Measurements from ENCODE around the gene ADAMTSL1. TPM values are rescaled to one million over a fixed set of nuclear protein-coding genes. Genes with fewer than 3 reads are reported as not detected.

Gene ADAMTSL1
- total RNA-seq, 1 experiment from 2014 or later: not detected

DNA sequence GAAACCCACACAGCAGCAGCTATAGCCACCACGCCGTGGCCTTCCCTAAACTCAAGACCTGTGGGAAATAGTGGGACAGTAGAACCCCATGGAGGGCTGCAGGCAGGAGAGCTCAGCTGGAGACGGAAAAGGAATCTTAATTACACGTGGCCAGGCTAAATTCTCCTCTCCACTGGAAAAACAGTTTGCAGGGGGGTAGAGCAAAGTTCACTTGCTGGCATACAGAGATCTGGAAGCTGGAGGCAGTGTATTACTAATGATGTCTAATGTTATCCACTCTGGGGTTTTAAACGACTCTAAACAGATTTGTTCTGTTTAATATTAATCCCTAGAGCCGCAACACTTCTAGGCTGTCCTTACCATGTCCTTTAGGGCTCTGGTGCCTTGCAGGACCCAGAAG is 302.0 kb downstream of the ADAMTSL1 start:
- POLR2A ChIA-PET: no interaction called here
- Histone ChIP-seq H3K9me3 (ENCODE audit: control insufficient read depth, insufficient read depth, low read depth, low read length) (no peaks in the 10 kb centered on the region), H3K4me3 (ENCODE audit: low read depth in 2 of 2, low read length in 2 of 2) (no peak overlapping the region), H3K27ac (ENCODE audit: low read length) (no peak overlapping the region), H3K4me1 (ENCODE audit: control insufficient read depth, insufficient read depth, low read length) (no peaks in the 10 kb centered on the region), H3K27me3 (ENCODE audit: control insufficient read depth, insufficient read depth, low read length) (no peaks in the 10 kb centered on the region), H3K36me3 (ENCODE audit: control insufficient read depth, insufficient read depth, low read length) (no peaks in the 10 kb centered on the region)
- no peak for DNase-seq (ENCODE audit: low read depth, low spot score)
- no peak for ATAC-seq
- TF ChIP-seq TCF7L2 (IDR thresholded peaks at IDR 0.05; ENCODE audit: low read depth, low read length): no peak
- TF ChIP-seq POLR2AphosphoS5 (IDR thresholded peaks at IDR 0.05; ENCODE audit: low read depth, low read length): no peak
- TF ChIP-seq, protein P1, sequence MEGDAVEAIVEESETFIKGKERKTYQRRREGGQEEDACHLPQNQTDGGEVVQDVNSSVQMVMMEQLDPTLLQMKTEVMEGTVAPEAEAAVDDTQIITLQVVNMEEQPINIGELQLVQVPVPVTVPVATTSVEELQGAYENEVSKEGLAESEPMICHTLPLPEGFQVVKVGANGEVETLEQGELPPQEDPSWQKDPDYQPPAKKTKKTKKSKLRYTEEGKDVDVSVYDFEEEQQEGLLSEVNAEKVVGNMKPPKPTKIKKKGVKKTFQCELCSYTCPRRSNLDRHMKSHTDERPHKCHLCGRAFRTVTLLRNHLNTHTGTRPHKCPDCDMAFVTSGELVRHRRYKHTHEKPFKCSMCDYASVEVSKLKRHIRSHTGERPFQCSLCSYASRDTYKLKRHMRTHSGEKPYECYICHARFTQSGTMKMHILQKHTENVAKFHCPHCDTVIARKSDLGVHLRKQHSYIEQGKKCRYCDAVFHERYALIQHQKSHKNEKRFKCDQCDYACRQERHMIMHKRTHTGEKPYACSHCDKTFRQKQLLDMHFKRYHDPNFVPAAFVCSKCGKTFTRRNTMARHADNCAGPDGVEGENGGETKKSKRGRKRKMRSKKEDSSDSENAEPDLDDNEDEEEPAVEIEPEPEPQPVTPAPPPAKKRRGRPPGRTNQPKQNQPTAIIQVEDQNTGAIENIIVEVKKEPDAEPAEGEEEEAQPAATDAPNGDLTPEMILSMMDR (IDR thresholded peaks at IDR 0.05): no peak
- TF ChIP-seq, protein P2, sequence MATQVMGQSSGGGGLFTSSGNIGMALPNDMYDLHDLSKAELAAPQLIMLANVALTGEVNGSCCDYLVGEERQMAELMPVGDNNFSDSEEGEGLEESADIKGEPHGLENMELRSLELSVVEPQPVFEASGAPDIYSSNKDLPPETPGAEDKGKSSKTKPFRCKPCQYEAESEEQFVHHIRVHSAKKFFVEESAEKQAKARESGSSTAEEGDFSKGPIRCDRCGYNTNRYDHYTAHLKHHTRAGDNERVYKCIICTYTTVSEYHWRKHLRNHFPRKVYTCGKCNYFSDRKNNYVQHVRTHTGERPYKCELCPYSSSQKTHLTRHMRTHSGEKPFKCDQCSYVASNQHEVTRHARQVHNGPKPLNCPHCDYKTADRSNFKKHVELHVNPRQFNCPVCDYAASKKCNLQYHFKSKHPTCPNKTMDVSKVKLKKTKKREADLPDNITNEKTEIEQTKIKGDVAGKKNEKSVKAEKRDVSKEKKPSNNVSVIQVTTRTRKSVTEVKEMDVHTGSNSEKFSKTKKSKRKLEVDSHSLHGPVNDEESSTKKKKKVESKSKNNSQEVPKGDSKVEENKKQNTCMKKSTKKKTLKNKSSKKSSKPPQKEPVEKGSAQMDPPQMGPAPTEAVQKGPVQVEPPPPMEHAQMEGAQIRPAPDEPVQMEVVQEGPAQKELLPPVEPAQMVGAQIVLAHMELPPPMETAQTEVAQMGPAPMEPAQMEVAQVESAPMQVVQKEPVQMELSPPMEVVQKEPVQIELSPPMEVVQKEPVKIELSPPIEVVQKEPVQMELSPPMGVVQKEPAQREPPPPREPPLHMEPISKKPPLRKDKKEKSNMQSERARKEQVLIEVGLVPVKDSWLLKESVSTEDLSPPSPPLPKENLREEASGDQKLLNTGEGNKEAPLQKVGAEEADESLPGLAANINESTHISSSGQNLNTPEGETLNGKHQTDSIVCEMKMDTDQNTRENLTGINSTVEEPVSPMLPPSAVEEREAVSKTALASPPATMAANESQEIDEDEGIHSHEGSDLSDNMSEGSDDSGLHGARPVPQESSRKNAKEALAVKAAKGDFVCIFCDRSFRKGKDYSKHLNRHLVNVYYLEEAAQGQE (IDR thresholded peaks at IDR 0.05; ENCODE audit: insufficient read depth in 1 of 2, low read depth in 2 of 2, low read length in 1 of 2): no peak
- no peak for TF ChIP-seq SIN3A (IDR thresholded peaks at IDR 0.05; ENCODE audit: borderline replicate concordance, insufficient read depth, low read depth, low read length)
- in situ Hi-C loops (cut with HindIII; ENCODE audit: low pct_unique_long_range_greater_than_20kb, low sequenced_read_pairs) (no loop called here), intact Hi-C loops (cut with micrococcal nuclease; ENCODE audit: unreplicated experiment) (no loop called here)
- no TSS peak for BruUV-seq (replicated peaks)
- CTCF ChIA-PET: no interaction called here

DNA sequence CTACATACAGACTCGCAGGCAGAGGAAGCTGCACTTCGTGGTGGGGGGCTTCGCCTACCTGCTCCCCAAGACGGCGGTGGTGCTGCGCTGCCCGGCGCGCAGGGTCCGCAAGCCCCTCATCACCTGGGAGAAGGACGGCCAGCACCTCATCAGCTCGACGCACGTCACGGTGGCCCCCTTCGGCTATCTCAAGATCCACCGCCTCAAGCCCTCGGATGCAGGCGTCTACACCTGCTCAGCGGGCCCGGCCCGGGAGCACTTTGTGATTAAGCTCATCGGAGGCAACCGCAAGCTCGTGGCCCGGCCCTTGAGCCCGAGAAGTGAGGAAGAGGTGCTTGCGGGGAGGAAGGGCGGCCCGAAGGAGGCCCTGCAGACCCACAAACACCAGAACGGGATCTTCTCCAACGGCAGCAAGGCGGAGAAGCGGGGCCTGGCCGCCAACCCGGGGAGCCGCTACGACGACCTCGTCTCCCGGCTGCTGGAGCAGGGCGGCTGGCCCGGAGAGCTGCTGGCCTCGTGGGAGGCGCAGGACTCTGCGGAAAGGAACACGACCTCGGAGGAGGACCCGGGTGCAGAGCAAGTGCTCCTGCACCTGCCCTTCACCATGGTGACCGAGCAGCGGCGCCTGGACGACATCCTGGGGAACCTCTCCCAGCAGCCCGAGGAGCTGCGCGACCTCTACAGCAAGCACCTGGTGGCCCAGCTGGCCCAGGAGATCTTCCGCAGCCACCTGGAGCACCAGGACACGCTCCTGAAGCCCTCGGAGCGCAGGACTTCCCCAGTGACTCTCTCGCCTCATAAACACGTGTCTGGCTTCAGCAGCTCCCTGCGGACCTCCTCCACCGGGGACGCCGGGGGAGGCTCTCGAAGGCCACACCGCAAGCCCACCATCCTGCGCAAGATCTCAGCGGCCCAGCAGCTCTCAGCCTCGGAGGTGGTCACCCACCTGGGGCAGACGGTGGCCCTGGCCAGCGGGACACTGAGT is 303.2 kb downstream of the ADAMTSL1 start:
- H3K36me3 ChIP-seq (ENCODE audit: control insufficient read depth, insufficient read depth, low read length): no peaks in the 10 kb centered on the region
- intact Hi-C loops (cut with micrococcal nuclease; ENCODE audit: unreplicated experiment): no loop called here
- ATAC-seq (no peak), DNase-seq (ENCODE audit: low read depth, low spot score) (no peak)
- CTCF ChIA-PET: no interaction called here
- H3K27me3 ChIP-seq (ENCODE audit: control insufficient read depth, insufficient read depth, low read length): no peaks in the 10 kb centered on the region
- no peaks in the 10 kb centered on the region for H3K4me1 ChIP-seq (ENCODE audit: control insufficient read depth, insufficient read depth, low read length)
- no peak overlapping the region for H3K27ac ChIP-seq (ENCODE audit: low read length)
- TF ChIP-seq SIN3A (IDR thresholded peaks at IDR 0.05; ENCODE audit: borderline replicate concordance, insufficient read depth, low read depth, low read length) (no peak), POLR2AphosphoS5 (IDR thresholded peaks at IDR 0.05; ENCODE audit: low read depth, low read length) (no peak), TCF7L2 (IDR thresholded peaks at IDR 0.05; ENCODE audit: low read depth, low read length) (no peak)
- TF ChIP-seq, protein P1 (IDR thresholded peaks at IDR 0.05): no peak
- TF ChIP-seq, protein P2 (IDR thresholded peaks at IDR 0.05; ENCODE audit: insufficient read depth in 1 of 2, low read depth in 2 of 2, low read length in 1 of 2): no peak
- in situ Hi-C loops (cut with HindIII; ENCODE audit: low pct_unique_long_range_greater_than_20kb, low sequenced_read_pairs): no loop called here
- no peak overlapping the region for H3K4me3 ChIP-seq (ENCODE audit: low read depth in 2 of 2, low read length in 2 of 2)
- no TSS peak for BruUV-seq (replicated peaks)
- no peaks in the 10 kb centered on the region for H3K9me3 ChIP-seq (ENCODE audit: control insufficient read depth, insufficient read depth, low read depth, low read length)
- POLR2A ChIA-PET: no interaction called here

All from Panc1 (cell line).